K562 (cell line): Measurements from ENCODE around the gene DCTD. TPM values are rescaled to one million over a fixed set of nuclear protein-coding genes. Genes with fewer than 3 reads are reported as not detected.

Experiments used
- CBFA2T3 ChIP-seq: fragments of 450-650 bp; IDR thresholded peaks from 2 replicates; pipeline ENCODE4 v1.6.1; 2017
- CSDE1 ChIP-seq, 2 experiments: fragments of 450-650 bp; IDR thresholded peaks; 2 replicates each; pipeline ENCODE4 v1.6.1; 2016; ENCODE audit warnings: mild to moderate bottlenecking in 1 of 2
- DLX4 ChIP-seq: fragments of 250-450 bp; sonication (Bioruptor Pico); IDR thresholded peaks from 2 replicates; pipeline ENCODE4 v1.6.1; 2021; ENCODE audit warnings: mild to moderate bottlenecking
- ESRRA ChIP-seq: fragments of 450-650 bp; IDR thresholded peaks from 2 replicates; pipeline ENCODE4 v1.6.1; 2014; ENCODE audit warnings: low read depth, mild to moderate bottlenecking, moderate library complexity, borderline replicate concordance
- FOXK1 ChIP-seq: sonication (generic); formaldehyde crosslinking; IDR thresholded peaks from 2 replicates; pipeline ENCODE4 v1.8.0; 2022; ENCODE audit warnings: missing genetic modification reagents, mild to moderate bottlenecking, borderline replicate concordance
- MIER1 ChIP-seq: fragments of 450-650 bp; IDR thresholded peaks from 2 replicates; pipeline ENCODE4 v1.6.1; 2016; ENCODE audit warnings: antibody characterized with exemption, mild to moderate bottlenecking, low read depth
- TCFL5 ChIP-seq: fragments of 250-450 bp; sonication (Bioruptor Pico); conservative IDR thresholded peaks from 2 replicates; pipeline ENCODE4 v1.6.1; 2021; ENCODE audit warnings: mild to moderate bottlenecking, moderate library complexity, matching md5 sums
- TRIM24 ChIP-seq, 2 experiments: fragments of 450-650 bp; IDR thresholded peaks; 2 replicates each; pipeline ENCODE4 v1.6.1; 2016
- YY1 ChIP-seq, 3 experiments: IDR thresholded peaks; 2 replicates each; pipeline ENCODE4 v1.6.1; 2011; ENCODE audit warnings: low read length in 2 of 3, mild to moderate bottlenecking in 2 of 3, moderate library complexity in 2 of 3, borderline replicate concordance in 1 of 3, control low read depth in 1 of 3, low read depth in 1 of 3; ENCODE audit not compliant: insufficient read depth in 3 of 3, insufficient replicate concordance in 2 of 3, control insufficient read depth in 1 of 3, insufficient read length in 1 of 3; ENCODE audit errors: extremely low read depth in 1 of 3
- ZNF239 ChIP-seq: fragments of 250-450 bp; sonication (Bioruptor Pico); IDR thresholded peaks from 2 replicates; pipeline ENCODE4 v1.4.0; 2020; ENCODE audit warnings: mild to moderate bottlenecking
- polyA plus RNA-seq, 8 experiments: library from polyadenylated mRNA; depleted of rRNA in 4 of 8; stranded (reverse) in 5 of 8; unstranded in 3 of 8; fragments of >200 nt; fragmentation: Nextera tagmentation in 2 of 8; fragmentation: Illumina TruSeq in 1 of 8; extraction: Ambion mirVana in 2 of 8; extraction: Trizol in 1 of 8; gene quantifications; 2 replicates each; pipeline versions ENCODE4 v1.2.1 to v1.2.3, GENCODE V29; 2011 to 2014; ENCODE audit warnings: inconsistent platforms in 1 of 8, missing spikeins in 1 of 8
- total RNA-seq, 7 experiments: library from RNA; depleted of rRNA in 6 of 7; stranded (reverse); fragments of >200 nt in 6 of 7; fragmentation: Illumina TruSeq in 2 of 7; extraction: Trizol in 2 of 7; gene quantifications; 2 replicates each; pipeline versions ENCODE4 v1.2.1 to v1.2.3, GENCODE V29; 2011 to 2021; ENCODE audit warnings: low replicate concordance in 1 of 7
- TF ChIP-seq, protein P1 (sequence below): fragments of 200-800 bp; sonication (Bioruptor generic); IDR thresholded peaks from 2 replicates; pipeline ENCODE4 v1.6.1; 2016; ENCODE audit warnings: missing genetic modification characterization, missing compliant biosample characterization
- TF ChIP-seq, protein P2 (sequence below): sonication (generic); formaldehyde crosslinking; IDR thresholded peaks from 2 replicates; pipeline ENCODE4 v1.8.0; 2022; ENCODE audit warnings: mild to moderate bottlenecking, missing genetic modification reagents
- TF ChIP-seq, protein P3 (sequence below): fragments of 250-450 bp; sonication (Bioruptor Pico); IDR thresholded peaks from 2 replicates; pipeline ENCODE4 v1.8.0; 2022; ENCODE audit warnings: moderate library complexity, mild to moderate bottlenecking, inconsistent platforms
- TF ChIP-seq, protein P4 (sequence below): fragments of 250-450 bp; sonication (Bioruptor Pico); IDR thresholded peaks from 2 replicates; pipeline ENCODE4 v1.5.0; 2020; ENCODE audit warnings: mild to moderate bottlenecking
- TF ChIP-seq, protein P5 (sequence below), 2 experiments: IDR thresholded peaks; 2 replicates each; pipeline ENCODE4 v1.6.1; 2011; ENCODE audit warnings: borderline replicate concordance in 1 of 2, control low read depth in 1 of 2, low read depth in 1 of 2, low read length in 1 of 2, mild to moderate bottlenecking in 1 of 2, mixed read lengths in 1 of 2, moderate library complexity in 1 of 2; ENCODE audit not compliant: insufficient read depth in 1 of 2, insufficient read length in 1 of 2, poor library complexity in 1 of 2, severe bottlenecking in 1 of 2; ENCODE audit errors: extremely low read depth in 1 of 2
- TF ChIP-seq, protein P6 (sequence below): sonication (generic); formaldehyde crosslinking; IDR thresholded peaks from 2 replicates; pipeline ENCODE4 v1.9.0; 2022; ENCODE audit warnings: mild to moderate bottlenecking, missing genetic modification reagents

Gene DCTD
- total and polyA plus RNA-seq, 9 of the 15 experiments (the other 6 are each of a cell fraction or from before 2014, with no cell fraction given): 38.7 to 114 (median 76.5) TPM

- TF ChIP-seq, protein P1, sequence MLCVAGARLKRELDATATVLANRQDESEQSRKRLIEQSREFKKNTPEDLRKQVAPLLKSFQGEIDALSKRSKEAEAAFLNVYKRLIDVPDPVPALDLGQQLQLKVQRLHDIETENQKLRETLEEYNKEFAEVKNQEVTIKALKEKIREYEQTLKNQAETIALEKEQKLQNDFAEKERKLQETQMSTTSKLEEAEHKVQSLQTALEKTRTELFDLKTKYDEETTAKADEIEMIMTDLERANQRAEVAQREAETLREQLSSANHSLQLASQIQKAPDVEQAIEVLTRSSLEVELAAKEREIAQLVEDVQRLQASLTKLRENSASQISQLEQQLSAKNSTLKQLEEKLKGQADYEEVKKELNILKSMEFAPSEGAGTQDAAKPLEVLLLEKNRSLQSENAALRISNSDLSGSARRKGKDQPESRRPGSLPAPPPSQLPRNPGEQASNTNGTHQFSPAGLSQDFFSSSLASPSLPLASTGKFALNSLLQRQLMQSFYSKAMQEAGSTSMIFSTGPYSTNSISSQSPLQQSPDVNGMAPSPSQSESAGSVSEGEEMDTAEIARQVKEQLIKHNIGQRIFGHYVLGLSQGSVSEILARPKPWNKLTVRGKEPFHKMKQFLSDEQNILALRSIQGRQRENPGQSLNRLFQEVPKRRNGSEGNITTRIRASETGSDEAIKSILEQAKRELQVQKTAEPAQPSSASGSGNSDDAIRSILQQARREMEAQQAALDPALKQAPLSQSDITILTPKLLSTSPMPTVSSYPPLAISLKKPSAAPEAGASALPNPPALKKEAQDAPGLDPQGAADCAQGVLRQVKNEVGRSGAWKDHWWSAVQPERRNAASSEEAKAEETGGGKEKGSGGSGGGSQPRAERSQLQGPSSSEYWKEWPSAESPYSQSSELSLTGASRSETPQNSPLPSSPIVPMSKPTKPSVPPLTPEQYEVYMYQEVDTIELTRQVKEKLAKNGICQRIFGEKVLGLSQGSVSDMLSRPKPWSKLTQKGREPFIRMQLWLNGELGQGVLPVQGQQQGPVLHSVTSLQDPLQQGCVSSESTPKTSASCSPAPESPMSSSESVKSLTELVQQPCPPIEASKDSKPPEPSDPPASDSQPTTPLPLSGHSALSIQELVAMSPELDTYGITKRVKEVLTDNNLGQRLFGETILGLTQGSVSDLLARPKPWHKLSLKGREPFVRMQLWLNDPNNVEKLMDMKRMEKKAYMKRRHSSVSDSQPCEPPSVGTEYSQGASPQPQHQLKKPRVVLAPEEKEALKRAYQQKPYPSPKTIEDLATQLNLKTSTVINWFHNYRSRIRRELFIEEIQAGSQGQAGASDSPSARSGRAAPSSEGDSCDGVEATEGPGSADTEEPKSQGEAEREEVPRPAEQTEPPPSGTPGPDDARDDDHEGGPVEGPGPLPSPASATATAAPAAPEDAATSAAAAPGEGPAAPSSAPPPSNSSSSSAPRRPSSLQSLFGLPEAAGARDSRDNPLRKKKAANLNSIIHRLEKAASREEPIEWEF: no peak
- TF ChIP-seq, protein P2, sequence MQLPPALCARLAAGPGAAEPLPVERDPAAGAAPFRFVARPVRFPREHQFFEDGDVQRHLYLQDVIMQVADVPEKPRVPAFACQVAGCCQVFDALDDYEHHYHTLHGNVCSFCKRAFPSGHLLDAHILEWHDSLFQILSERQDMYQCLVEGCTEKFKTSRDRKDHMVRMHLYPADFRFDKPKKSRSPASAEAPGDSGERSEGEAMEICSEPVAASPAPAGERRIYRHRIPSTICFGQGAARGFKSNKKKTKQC (CRISPR knock-in tag): peak; percentile 38; the same call in 1 of the 2 replicates
- TF ChIP-seq ZNF239 (no peak), ESRRA (peak; percentile 58; the same call in 1 of the 2 replicates), TRIM24 (IDR thresholded peaks at IDR 0.05) (no peak), TCFL5 (CRISPR knock-in tag) (no peak), CSDE1 (IDR thresholded peaks at IDR 0.05) (no peak), CBFA2T3 (no peak), DLX4 (CRISPR knock-in tag) (no peak), FOXK1 (CRISPR knock-in tag) (peak; percentile 73; the same call in 1 of the 2 replicates), MIER1 (no peak), YY1 (IDR thresholded peaks at IDR 0.05; ENCODE audit: borderline replicate concordance in 1 of 3, control insufficient read depth in 1 of 3, extremely low read depth in 1 of 3, insufficient read depth in 3 of 3, insufficient read length in 1 of 3, insufficient replicate concordance in 2 of 3, low read depth in 1 of 3, low read length in 2 of 3) (peak in 1 of 3 experiments; percentile 15)
- TF ChIP-seq, protein P3, sequence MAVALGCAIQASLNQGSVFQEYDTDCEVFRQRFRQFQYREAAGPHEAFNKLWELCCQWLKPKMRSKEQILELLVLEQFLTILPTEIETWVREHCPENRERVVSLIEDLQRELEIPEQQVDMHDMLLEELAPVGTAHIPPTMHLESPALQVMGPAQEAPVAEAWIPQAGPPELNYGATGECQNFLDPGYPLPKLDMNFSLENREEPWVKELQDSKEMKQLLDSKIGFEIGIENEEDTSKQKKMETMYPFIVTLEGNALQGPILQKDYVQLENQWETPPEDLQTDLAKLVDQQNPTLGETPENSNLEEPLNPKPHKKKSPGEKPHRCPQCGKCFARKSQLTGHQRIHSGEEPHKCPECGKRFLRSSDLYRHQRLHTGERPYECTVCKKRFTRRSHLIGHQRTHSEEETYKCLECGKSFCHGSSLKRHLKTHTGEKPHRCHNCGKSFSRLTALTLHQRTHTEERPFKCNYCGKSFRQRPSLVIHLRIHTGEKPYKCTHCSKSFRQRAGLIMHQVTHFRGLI (CRISPR knock-in tag): no peak
- TF ChIP-seq, protein P4, sequence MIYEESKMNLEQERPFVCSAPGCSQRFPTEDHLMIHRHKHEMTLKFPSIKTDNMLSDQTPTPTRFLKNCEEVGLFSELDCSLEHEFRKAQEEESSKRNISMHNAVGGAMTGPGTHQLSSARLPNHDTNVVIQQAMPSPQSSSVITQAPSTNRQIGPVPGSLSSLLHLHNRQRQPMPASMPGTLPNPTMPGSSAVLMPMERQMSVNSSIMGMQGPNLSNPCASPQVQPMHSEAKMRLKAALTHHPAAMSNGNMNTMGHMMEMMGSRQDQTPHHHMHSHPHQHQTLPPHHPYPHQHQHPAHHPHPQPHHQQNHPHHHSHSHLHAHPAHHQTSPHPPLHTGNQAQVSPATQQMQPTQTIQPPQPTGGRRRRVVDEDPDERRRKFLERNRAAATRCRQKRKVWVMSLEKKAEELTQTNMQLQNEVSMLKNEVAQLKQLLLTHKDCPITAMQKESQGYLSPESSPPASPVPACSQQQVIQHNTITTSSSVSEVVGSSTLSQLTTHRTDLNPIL (CRISPR knock-in tag): no peak
- TF ChIP-seq, protein P5, sequence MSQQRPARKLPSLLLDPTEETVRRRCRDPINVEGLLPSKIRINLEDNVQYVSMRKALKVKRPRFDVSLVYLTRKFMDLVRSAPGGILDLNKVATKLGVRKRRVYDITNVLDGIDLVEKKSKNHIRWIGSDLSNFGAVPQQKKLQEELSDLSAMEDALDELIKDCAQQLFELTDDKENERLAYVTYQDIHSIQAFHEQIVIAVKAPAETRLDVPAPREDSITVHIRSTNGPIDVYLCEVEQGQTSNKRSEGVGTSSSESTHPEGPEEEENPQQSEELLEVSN (IDR thresholded peaks at IDR 0.05; ENCODE audit: borderline replicate concordance in 1 of 2, extremely low read depth in 1 of 2, insufficient read depth in 1 of 2, insufficient read length in 1 of 2, low read depth in 1 of 2, low read length in 1 of 2, poor library complexity in 1 of 2, severe bottlenecking in 1 of 2): peak in 1 of 2 experiments; percentile 41
- TF ChIP-seq, protein P6, sequence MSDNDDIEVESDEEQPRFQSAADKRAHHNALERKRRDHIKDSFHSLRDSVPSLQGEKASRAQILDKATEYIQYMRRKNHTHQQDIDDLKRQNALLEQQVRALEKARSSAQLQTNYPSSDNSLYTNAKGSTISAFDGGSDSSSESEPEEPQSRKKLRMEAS (CRISPR knock-in tag): no peak
Measured at GRCh38 chr4:182938205-182938645, 21.0 kb upstream of the DCTD start (continued).
